Bronchial epithelial cell (primary cell): ENCODE results near the gene FMO2. TPM values are rescaled to one million over a fixed set of nuclear protein-coding genes. Genes with fewer than 3 reads are reported as not detected.
A peak's percentile ranks its signal among the peaks of the same experiment; 100 is the strongest.

ENCODE experiments used
- DNase-seq: peaks from one replicate; pipeline ENCODE4 v3.0.0-alpha.2; 2010; ENCODE audit warnings: low read depth
- FAIRE-seq: peaks from 2 replicates; lab custom pipeline; 2011; peaks lifted over from hg19 to GRCh38; lab: Jason Lieb, UNC
- H3K27me3 ChIP-seq: 2 replicates; pipeline ENCODE4 v1.5.1; 2011; ENCODE audit warnings: low read length; ENCODE audit not compliant: control insufficient read depth, insufficient read depth
- H3K36me3 ChIP-seq: 2 replicates; pipeline ENCODE4 v1.5.1; 2011; ENCODE audit warnings: low read length; ENCODE audit not compliant: control insufficient read depth, insufficient read depth
- H3K4me3 ChIP-seq: 2 replicates; pipeline ENCODE4 v1.5.1; 2011; ENCODE audit warnings: mild to moderate bottlenecking, low read depth, low read length, control low read depth
- total RNA-seq: library from RNA; depleted of rRNA; stranded (reverse); fragments of >200 nt; gene quantifications from 2 replicates; pipeline ENCODE4 v1.2.1, GENCODE V29; 2014
- TF ChIP-seq, protein P1 (sequence below): IDR thresholded peaks from 2 replicates; pipeline ENCODE4 v1.5.1; 2011; ENCODE audit warnings: mild to moderate bottlenecking, moderate library complexity, low read length, control low read depth, inconsistent platforms; ENCODE audit not compliant: insufficient read depth, severe bottlenecking

The FMO2 gene
- total RNA-seq, 1 donor from 2014 or later: not detected

DNA sequence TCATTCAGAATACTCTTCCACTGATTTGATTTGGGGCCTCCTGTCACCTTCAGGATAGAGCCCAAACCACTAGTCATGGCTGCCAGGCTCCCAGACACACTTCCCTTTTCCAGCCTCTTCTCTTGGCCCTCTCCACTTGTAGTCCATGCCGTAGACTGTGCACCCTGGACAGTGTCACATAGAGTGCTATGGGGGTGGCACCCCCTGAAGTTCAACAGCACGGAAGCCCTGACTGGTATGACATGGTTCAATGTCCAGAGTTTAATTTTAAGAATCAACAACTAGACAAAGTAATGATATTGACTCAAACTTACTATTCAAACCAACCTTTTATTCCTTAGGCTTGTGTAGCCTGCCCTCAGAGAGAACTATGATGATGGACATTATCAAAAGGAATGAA lies 22.3 kb downstream of the FMO2 start:
- Histone ChIP-seq H3K4me3 (no peak overlapping the region), H3K27me3 (no peaks in the 10 kb centered on the region), H3K36me3 (no peaks in the 10 kb centered on the region)
- FAIRE-seq (no peak), DNase-seq (no peak)
- TF ChIP-seq, protein P1, sequence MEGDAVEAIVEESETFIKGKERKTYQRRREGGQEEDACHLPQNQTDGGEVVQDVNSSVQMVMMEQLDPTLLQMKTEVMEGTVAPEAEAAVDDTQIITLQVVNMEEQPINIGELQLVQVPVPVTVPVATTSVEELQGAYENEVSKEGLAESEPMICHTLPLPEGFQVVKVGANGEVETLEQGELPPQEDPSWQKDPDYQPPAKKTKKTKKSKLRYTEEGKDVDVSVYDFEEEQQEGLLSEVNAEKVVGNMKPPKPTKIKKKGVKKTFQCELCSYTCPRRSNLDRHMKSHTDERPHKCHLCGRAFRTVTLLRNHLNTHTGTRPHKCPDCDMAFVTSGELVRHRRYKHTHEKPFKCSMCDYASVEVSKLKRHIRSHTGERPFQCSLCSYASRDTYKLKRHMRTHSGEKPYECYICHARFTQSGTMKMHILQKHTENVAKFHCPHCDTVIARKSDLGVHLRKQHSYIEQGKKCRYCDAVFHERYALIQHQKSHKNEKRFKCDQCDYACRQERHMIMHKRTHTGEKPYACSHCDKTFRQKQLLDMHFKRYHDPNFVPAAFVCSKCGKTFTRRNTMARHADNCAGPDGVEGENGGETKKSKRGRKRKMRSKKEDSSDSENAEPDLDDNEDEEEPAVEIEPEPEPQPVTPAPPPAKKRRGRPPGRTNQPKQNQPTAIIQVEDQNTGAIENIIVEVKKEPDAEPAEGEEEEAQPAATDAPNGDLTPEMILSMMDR: no peak

DNA sequence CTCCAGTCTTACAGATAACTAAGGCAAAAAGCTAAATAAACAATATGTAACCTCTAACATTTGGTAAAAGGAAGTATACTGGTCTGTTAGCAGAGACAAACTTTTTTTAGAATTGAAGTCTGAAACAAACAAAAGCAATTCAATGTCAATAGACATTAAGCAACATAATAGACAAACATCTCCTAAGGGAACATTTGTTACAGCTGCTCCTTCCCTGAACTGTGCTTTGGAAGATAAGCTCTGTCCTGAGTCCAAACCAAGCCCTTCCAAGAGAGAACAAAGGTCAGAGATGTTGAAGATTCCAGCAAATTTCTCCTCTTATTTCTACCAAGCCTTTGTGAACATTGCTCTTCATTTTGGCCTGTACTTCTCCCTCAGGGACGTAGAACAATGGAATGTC lies 25.3 kb downstream of the FMO2 start:
- FAIRE-seq (peak; percentile 47), DNase-seq (no peak)
- TF ChIP-seq, protein P1: no peak
- Histone ChIP-seq H3K4me3 (no peak overlapping the region), H3K36me3 (no peaks in the 10 kb centered on the region), H3K27me3 (no peaks in the 10 kb centered on the region)

DNA sequence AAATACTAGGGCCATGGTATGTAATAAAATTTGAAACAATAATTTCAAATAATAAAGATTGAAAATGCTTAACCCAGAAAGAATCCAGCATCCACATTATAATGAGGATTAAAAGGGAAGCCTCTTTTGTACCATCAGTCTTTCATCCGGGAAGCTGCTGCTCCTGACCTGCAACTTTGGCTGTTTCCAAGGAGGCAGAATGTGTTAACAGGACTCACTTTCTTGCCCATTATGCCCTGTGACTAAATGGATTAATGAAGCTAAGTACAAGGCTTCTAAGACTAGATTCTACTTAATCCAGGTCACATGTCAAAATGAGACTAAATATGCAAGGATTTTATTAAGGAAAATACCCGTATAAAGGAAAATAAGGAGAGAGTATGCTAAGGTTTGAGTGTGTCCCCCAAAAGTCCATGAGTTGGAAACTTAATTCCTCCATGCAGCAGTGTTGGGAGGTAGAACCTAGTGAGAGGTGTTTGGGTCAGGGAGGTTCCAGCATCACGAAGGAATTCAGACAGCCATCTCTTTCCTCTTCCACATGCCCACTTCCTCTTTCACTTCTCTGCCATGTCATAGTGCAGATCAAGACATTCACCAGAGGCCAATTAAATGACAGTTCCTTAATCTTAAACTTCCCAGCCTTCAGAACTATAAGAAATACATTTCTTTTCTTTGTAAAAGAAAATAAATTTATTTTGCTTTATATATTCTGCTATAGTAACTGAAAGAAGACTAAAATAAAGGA lies 27.7 kb downstream of the FMO2 start:
- TF ChIP-seq, protein P1: no peak
- H3K27me3 ChIP-seq: no peaks in the 10 kb centered on the region
- DNase-seq: no peak
- no peak overlapping the region for H3K4me3 ChIP-seq
- no peaks in the 10 kb centered on the region for H3K36me3 ChIP-seq
- no peak for FAIRE-seq

DNA sequence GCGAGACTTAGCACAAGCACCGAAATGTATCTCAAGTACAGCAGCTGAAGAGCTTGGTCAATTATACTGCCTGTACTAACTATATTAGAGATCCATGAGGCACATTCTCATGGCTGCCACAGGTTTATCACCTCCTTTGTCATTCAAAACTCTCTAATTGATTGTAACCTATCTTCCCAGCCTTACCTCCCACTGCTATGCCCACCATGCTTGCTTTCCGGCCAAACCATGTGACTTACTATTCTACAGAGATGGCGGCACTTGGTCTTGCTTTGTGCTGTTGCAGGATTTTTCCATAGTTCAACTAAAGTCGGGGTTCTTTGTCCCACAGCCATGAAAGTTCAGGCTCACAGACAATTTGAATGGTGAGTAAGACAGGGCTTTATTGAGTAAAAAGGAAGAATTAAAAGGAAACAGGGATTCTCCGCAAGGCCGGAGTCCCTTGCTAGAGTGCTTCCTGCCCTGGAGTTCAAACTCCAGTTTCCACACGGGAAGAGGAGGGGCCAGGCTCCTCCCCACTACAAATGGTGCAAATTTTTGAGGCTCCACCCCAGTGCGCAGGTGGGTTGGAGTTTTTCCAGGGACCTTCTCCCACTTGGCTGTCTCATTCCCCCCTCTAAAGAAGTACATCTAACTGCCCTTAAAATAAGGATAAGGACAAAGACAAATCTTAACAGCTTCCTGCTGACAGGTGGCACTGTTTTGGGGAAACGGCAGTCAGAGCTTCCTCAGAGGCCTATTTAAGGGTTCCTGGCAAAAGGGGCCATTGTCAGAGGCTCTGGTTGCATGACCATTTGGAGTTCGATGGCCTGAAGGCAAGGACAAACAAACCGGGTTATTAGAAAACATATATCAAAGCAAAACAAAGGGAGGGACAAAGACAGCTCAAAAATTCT lies 28.7 kb downstream of the FMO2 start:
- Histone ChIP-seq H3K4me3 (no peak overlapping the region), H3K36me3 (no peaks in the 10 kb centered on the region), H3K27me3 (no peaks in the 10 kb centered on the region)
- TF ChIP-seq, protein P1: no peak
- no peak for DNase-seq
- FAIRE-seq: no peak

DNA sequence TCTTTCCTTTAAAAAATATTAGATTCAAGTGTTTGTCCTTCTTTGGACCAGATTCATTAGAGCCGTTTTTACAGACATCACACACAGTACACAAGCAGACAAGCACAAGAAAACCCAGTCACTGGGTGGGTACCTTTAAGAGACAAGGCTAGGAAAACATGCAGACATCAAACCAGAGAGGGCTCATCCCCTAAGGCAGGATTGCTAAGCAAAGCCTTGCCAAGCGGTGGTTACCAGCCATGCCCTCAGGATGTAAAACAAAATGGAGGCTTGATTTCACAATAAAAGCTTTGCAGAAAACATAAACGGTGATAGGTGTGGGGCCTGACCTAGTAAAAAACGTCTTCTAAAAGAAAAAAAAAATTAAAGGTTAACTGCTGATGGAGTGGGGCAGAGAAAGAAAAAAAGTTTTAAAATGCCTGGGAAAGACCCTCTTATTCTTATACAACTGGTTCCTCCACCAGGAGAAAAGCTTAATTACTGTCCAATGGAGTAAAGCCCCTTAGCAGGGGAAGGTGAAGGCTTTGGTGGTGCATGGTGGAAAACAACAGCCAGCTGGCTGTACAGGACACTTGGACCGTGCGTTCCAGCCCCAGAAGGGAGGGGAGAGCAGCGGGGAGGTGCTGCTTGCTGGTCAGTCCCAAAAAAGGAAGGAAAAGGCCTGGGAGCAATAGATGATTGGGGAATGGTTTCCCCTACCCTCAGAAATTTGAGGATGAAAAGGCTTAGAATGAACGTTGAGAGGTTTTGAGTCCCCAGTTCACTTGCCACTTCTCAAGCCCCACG lies 32.8 kb downstream of the FMO2 start:
- TF ChIP-seq, protein P1: no peak
- no peak for DNase-seq
- FAIRE-seq: no peak
- Histone ChIP-seq H3K27me3 (no peaks in the 10 kb centered on the region), H3K36me3 (no peaks in the 10 kb centered on the region), H3K4me3 (no peak overlapping the region)
